Retinal pigment epithelial cell (primary cell): ENCODE measurements around the gene NOMO2.
"Not testable (repeated sequence)": the region's sequence is repeated elsewhere in the genome, so short reads cannot be mapped to it uniquely, and the experiment has no call there.

ENCODE experiments used
- DNase-seq: peaks from one replicate; pipeline ENCODE4 v3.0.0-alpha.2; 2010; ENCODE audit warnings: low read depth
- H3K4me3 ChIP-seq: 2 replicates; pipeline ENCODE4 v1.5.1; 2011; ENCODE audit warnings: mild to moderate bottlenecking, low read length, control low read depth, moderate library complexity

NOMO2 gene

GRCh38 chr16:18387767-18388166, 174.1 kb downstream of the NOMO2 start:
- DNase-seq, H3K4me3 ChIP-seq: not testable (repeated sequence)

DNA sequence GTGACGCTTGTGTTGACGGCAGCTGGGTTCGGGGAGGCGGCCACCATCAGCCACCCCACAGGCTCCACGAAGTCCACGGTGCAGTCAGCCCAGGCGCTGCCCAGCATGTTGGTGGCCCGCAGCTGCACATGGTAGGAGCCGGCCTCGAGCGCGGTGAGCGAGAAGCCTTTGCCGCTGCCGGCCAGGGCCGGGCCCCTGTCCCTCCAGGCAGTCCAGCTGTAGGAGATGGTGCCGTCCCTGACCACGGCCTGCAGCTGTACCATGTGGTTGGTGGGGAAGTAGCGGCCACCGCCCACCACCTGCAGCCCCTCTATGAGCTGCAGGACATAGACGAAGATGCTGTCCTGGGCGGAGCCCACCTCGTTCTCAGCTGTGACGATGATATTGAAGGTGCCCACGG, 175.4 kb downstream of the NOMO2 start:
- DNase-seq, result not testable (repeated sequence)

DNA sequence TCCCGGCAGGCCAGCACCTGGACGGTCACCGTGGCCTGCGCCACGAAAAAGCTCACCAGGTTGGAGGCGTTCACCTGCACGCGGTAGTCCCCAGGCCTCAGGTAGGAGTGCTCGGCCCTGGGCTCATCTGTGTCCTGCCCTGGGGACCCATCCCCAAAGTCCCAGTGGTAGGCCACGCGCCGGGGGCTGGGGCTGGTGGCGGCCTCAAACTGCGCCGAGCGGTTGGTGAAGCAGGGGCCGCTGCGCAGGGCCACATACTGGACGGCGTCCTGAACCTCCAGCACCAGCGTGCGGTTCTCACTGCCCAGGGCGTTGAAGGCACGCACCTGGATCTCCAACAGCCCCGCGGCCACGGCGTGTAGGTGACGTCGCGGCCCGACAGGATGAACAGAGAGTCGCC, 176.6 kb downstream of the NOMO2 start:
- DNase-seq, H3K4me3 ChIP-seq: not testable (repeated sequence)

More for the DNA sequence above, 175.4 kb downstream of the NOMO2 start:
- H3K4me3 ChIP-seq, result not testable (repeated sequence)

- H3K4me3 ChIP-seq, DNase-seq: not testable (repeated sequence)
Measured at GRCh38 chr16:18384869-18385268, 177.0 kb downstream of the NOMO2 start.

DNA sequence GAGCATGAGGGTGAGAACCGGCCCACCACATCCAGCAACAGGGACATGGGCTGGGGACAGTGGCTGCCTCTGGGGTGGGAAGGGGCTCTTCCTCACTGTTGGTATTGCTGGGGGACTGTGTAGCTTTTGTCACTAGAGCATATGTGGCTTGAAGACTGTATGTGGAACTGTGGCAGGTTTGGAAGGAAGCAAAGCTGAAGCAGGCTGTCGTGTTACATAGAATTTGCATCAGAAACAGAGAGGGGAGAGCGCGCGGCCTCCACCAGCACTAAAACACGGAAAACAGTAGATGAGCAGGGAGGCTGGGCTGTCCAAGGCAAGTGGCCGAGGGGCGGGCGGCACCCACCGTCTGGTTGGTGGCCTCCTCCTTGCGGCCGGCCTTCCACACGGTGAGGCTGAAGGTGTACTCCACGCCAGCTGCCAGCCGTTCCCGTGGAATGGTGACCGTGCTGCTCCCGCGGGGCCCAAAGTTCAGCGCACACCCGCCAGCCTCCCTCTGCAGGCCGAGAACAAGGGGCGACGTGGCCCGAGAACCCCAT, 177.7 kb downstream of the NOMO2 start:
- not testable (repeated sequence) for DNase-seq, H3K4me3 ChIP-seq

DNA sequence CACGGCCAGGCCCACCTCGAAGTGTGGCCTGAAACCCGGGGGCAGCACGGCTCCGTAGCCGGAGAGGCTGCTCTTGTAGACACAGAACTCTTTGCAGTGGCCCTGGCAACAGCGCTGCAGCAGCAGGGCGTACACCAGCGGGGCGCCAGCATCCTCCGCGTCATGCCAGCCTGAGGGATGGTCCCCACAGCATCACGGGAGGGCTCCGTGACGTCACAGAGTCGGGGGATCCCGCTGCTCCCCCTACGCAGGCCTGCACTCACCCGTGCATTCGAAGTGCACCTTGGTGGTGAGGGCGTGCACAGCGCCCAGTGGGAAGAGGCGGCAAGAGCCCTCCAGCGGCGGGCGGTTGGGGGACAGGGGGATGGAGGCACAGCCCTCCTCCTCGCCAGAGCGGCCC, 179.2 kb downstream of the NOMO2 start:
- not testable (repeated sequence) for H3K4me3 ChIP-seq, DNase-seq
